ENCODE results near the gene ARFGAP3. TPM values are rescaled to one million over a fixed set of nuclear protein-coding genes. Genes with fewer than 3 reads are reported as not detected.

ARFGAP3 gene
- total and polyA plus RNA-seq, 7 experiments from 2014 or later = 22.9 to 38.4 (median 30.6) TPM

GRCh38 chr22:42834177-42834949, 22.7 kb downstream of the ARFGAP3 start:
- Mint-ChIP-seq H3K9me3 (no peaks in the 10 kb centered on the region), H3K36me3 (peaks cover 8 to 27% (median 17%) of the 10 kb centered on the region in 5 donors), H3K27ac (no peak overlapping the region), H3K4me1 (peaks cover 0 to 11% (median 6%) of the 10 kb centered on the region in 7 donors), H3K27me3 (no peaks in the 10 kb centered on the region), H3K4me3 (no peak overlapping the region)
- H3K4me1 ChIP-seq (ENCODE audit: control insufficient read depth in 2 of 2, insufficient read depth in 2 of 2, low read length in 2 of 2) = no peaks in the 10 kb centered on the region
- DNase-seq = no peak
- no peak for ATAC-seq
- H3K27me3 ChIP-seq (ENCODE audit: control insufficient read depth in 2 of 2, insufficient read depth in 2 of 2, low read length in 2 of 2) = no peaks in the 10 kb centered on the region
- H3K9me3 ChIP-seq (ENCODE audit: control insufficient read depth in 2 of 3, low read length in 3 of 3) = no peaks in the 10 kb centered on the region
- H3K27ac ChIP-seq (ENCODE audit: low read depth, low read length) = no peak overlapping the region
- ChIA-PET POLR2A (no interaction called here), CTCF (interaction anchor here (1.6 kb wide), 1 partner anchor 53 kb away, joined by 3 read pairs; no protein-coding TSS in a partner anchor)
- no peak overlapping the region for H3K4me3 ChIP-seq (ENCODE audit: low read length)
- peaks cover 8 to 41% (median 9%) of the 10 kb centered on the region in 3 experiments for H3K36me3 ChIP-seq (ENCODE audit: control insufficient read depth in 2 of 3, insufficient read depth in 3 of 3, low read length in 3 of 3)
- intact Hi-C loops (cut with micrococcal nuclease) = no loop called here

GRCh38 chr22:42833104-42833503, 24.0 kb downstream of the ARFGAP3 start:
- ChIA-PET POLR2A (interaction anchor here (0.6 kb wide), 1 partner anchor 157 kb away, joined by 5 read pairs; no protein-coding TSS in a partner anchor), CTCF (interaction anchor here (1.6 kb wide), 1 partner anchor 52 kb away, joined by 3 read pairs; no protein-coding TSS in a partner anchor)
- Histone ChIP-seq H3K4me3 (ENCODE audit: low read length) (no peak overlapping the region), H3K27me3 (ENCODE audit: control insufficient read depth in 2 of 2, insufficient read depth in 2 of 2, low read length in 2 of 2) (no peaks in the 10 kb centered on the region), H3K27ac (ENCODE audit: low read depth, low read length) (no peak overlapping the region), H3K9me3 (ENCODE audit: control insufficient read depth in 2 of 3, low read length in 3 of 3) (no peaks in the 10 kb centered on the region), H3K4me1 (ENCODE audit: control insufficient read depth in 2 of 2, insufficient read depth in 2 of 2, low read length in 2 of 2) (peaks cover 0 to 4% of the 10 kb centered on the region in 2 donors), H3K36me3 (ENCODE audit: control insufficient read depth in 2 of 3, insufficient read depth in 3 of 3, low read length in 3 of 3) (peaks cover 8 to 41% (median 9%) of the 10 kb centered on the region in 3 experiments)
- intact Hi-C loops (cut with micrococcal nuclease) = no loop called here
- H3K4me3 Mint-ChIP-seq = no peak overlapping the region
- no peaks in the 10 kb centered on the region for H3K9me3 Mint-ChIP-seq
- H3K27ac Mint-ChIP-seq = no peak overlapping the region
- no peaks in the 10 kb centered on the region for H3K27me3 Mint-ChIP-seq
- DNase-seq (no peak), ATAC-seq (no peak)
- H3K36me3 Mint-ChIP-seq = peaks cover 8 to 32% (median 17%) of the 10 kb centered on the region in 5 donors
- peaks cover 0 to 18% (median 10%) of the 10 kb centered on the region in 7 donors for H3K4me1 Mint-ChIP-seq

- CTCF ChIA-PET = no interaction called here
- Histone ChIP-seq H3K27ac (ENCODE audit: low read depth, low read length) (no peak overlapping the region), H3K27me3 (ENCODE audit: control insufficient read depth in 2 of 2, insufficient read depth in 2 of 2, low read length in 2 of 2) (no peaks in the 10 kb centered on the region), H3K4me3 (ENCODE audit: low read length) (no peak overlapping the region), H3K4me1 (ENCODE audit: control insufficient read depth in 2 of 2, insufficient read depth in 2 of 2, low read length in 2 of 2) (peaks cover 0 to 4% of the 10 kb centered on the region in 2 donors), H3K9me3 (ENCODE audit: control insufficient read depth in 2 of 3, low read length in 3 of 3) (no peaks in the 10 kb centered on the region), H3K36me3 (ENCODE audit: control insufficient read depth in 2 of 3, insufficient read depth in 3 of 3, low read length in 3 of 3) (peaks cover 3 to 43% (median 9%) of the 10 kb centered on the region in 3 experiments)
- Mint-ChIP-seq H3K36me3 (peaks cover 8 to 39% (median 17%) of the 10 kb centered on the region in 5 donors), H3K27me3 (no peaks in the 10 kb centered on the region), H3K9me3 (no peaks in the 10 kb centered on the region), H3K4me1 (peaks cover 0 to 18% (median 10%) of the 10 kb centered on the region in 7 donors), H3K4me3 (no peak overlapping the region), H3K27ac (no peak overlapping the region)
- ATAC-seq (no peak), DNase-seq (no peak)
- POLR2A ChIA-PET = no interaction called here
- intact Hi-C loops (cut with micrococcal nuclease) = no loop called here
These were observed 25.4 kb downstream of the ARFGAP3 start for GRCh38 chr22:42831712-42832111.

- Histone ChIP-seq H3K27me3 (ENCODE audit: control insufficient read depth in 2 of 2, insufficient read depth in 2 of 2, low read length in 2 of 2) (no peaks in the 10 kb centered on the region), H3K36me3 (ENCODE audit: control insufficient read depth in 2 of 3, insufficient read depth in 3 of 3, low read length in 3 of 3) (peaks cover 0 to 47% (median 9%) of the 10 kb centered on the region in 3 experiments), H3K9me3 (ENCODE audit: control insufficient read depth in 2 of 3, low read length in 3 of 3) (no peaks in the 10 kb centered on the region), H3K27ac (ENCODE audit: low read depth, low read length) (no peak overlapping the region), H3K4me1 (ENCODE audit: control insufficient read depth in 2 of 2, insufficient read depth in 2 of 2, low read length in 2 of 2) (peaks cover 0 to 4% of the 10 kb centered on the region in 2 donors), H3K4me3 (ENCODE audit: low read length) (no peak overlapping the region)
- Mint-ChIP-seq H3K36me3 (peaks cover 5 to 41% (median 17%) of the 10 kb centered on the region in 5 donors), H3K9me3 (no peaks in the 10 kb centered on the region), H3K27ac (peak overlapping the region in 2 of 9 donors; percentile 8 to 78), H3K4me3 (peak overlapping the region in 1 of 10 donors; percentile 24), H3K27me3 (no peaks in the 10 kb centered on the region), H3K4me1 (peaks cover 0 to 18% (median 10%) of the 10 kb centered on the region in 7 donors)
- intact Hi-C loops (cut with micrococcal nuclease) = no loop called here
- ATAC-seq (no peak), DNase-seq (no peak)
- ChIA-PET POLR2A (no interaction called here), CTCF (no interaction called here)
These were observed 26.9 kb downstream of the ARFGAP3 start for GRCh38 chr22:42830161-42830560.

- Mint-ChIP-seq H3K4me1 (peaks cover 0 to 18% (median 10%) of the 10 kb centered on the region in 7 donors), H3K27me3 (no peaks in the 10 kb centered on the region), H3K9me3 (no peaks in the 10 kb centered on the region), H3K36me3 (peaks cover 4 to 39% (median 13%) of the 10 kb centered on the region in 5 donors), H3K27ac (peak overlapping the region in 4 of 9 donors; percentile 15 to 53 (median 34)), H3K4me3 (peak overlapping the region in 4 of 10 donors; percentile 12 to 31 (median 27))
- no peaks in the 10 kb centered on the region for H3K27me3 ChIP-seq (ENCODE audit: control insufficient read depth in 2 of 2, insufficient read depth in 2 of 2, low read length in 2 of 2)
- peaks cover 0 to 51% (median 9%) of the 10 kb centered on the region in 3 experiments for H3K36me3 ChIP-seq (ENCODE audit: control insufficient read depth in 2 of 3, insufficient read depth in 3 of 3, low read length in 3 of 3)
- intact Hi-C loops (cut with micrococcal nuclease) = no loop called here
- ChIA-PET CTCF (no interaction called here), POLR2A (no interaction called here)
- H3K4me1 ChIP-seq (ENCODE audit: control insufficient read depth in 2 of 2, insufficient read depth in 2 of 2, low read length in 2 of 2) = peaks cover 0 to 4% of the 10 kb centered on the region in 2 donors
- H3K4me3 ChIP-seq (ENCODE audit: low read length) = no peak overlapping the region
- DNase-seq = no peak
- ATAC-seq = no peak
- H3K27ac ChIP-seq (ENCODE audit: low read depth, low read length) = no peak overlapping the region
- H3K9me3 ChIP-seq (ENCODE audit: control insufficient read depth in 2 of 3, low read length in 3 of 3) = no peaks in the 10 kb centered on the region
These were observed 27.8 kb downstream of the ARFGAP3 start for GRCh38 chr22:42829302-42829701.

- DNase-seq = no peak
- H3K36me3 ChIP-seq (ENCODE audit: control insufficient read depth in 2 of 3, insufficient read depth in 3 of 3, low read length in 3 of 3) = peaks cover 2 to 50% (median 5%) of the 10 kb centered on the region in 3 experiments
- no peak overlapping the region for H3K27ac Mint-ChIP-seq
- H3K4me1 ChIP-seq (ENCODE audit: control insufficient read depth in 2 of 2, insufficient read depth in 2 of 2, low read length in 2 of 2) = peaks cover 0 to 4% of the 10 kb centered on the region in 2 donors
- H3K4me3 Mint-ChIP-seq = no peak overlapping the region
- H3K4me1 Mint-ChIP-seq = peaks cover 4 to 19% (median 10%) of the 10 kb centered on the region in 7 donors
- POLR2A ChIA-PET = no interaction called here
- no peak overlapping the region for H3K4me3 ChIP-seq (ENCODE audit: low read length)
- peaks cover 16 to 50% (median 18%) of the 10 kb centered on the region in 5 donors for H3K36me3 Mint-ChIP-seq
- intact Hi-C loops (cut with micrococcal nuclease) = no loop called here
- no peaks in the 10 kb centered on the region for H3K9me3 ChIP-seq (ENCODE audit: control insufficient read depth in 2 of 3, low read length in 3 of 3)
- no peak overlapping the region for H3K27ac ChIP-seq (ENCODE audit: low read depth, low read length)
- ATAC-seq = no peak
- H3K9me3 Mint-ChIP-seq = peaks cover 0 to 10% (median 0%) of the 10 kb centered on the region in 11 donors
- no peaks in the 10 kb centered on the region for H3K27me3 ChIP-seq (ENCODE audit: control insufficient read depth in 2 of 2, insufficient read depth in 2 of 2, low read length in 2 of 2)
- H3K27me3 Mint-ChIP-seq = no peaks in the 10 kb centered on the region
- CTCF ChIA-PET = interaction anchor here (0.7 to 1.0 kb wide), 2 partner anchors 10 to 26 kb away, joined by 3 to 4 read pairs; no protein-coding TSS in a partner anchor
These were observed 31.3 kb downstream of the ARFGAP3 start for GRCh38 chr22:42825796-42826195.

Measured in naive thymus-derived CD4-positive, alpha-beta T cell (primary cell).